ENCODE measurements around the gene CDKAL1. TPM values are rescaled to one million over a fixed set of nuclear protein-coding genes. Genes with fewer than 3 reads are reported as not detected.

Gene CDKAL1
- total RNA-seq, 1 donor from 2014 or later: 14.8 TPM

DNA sequence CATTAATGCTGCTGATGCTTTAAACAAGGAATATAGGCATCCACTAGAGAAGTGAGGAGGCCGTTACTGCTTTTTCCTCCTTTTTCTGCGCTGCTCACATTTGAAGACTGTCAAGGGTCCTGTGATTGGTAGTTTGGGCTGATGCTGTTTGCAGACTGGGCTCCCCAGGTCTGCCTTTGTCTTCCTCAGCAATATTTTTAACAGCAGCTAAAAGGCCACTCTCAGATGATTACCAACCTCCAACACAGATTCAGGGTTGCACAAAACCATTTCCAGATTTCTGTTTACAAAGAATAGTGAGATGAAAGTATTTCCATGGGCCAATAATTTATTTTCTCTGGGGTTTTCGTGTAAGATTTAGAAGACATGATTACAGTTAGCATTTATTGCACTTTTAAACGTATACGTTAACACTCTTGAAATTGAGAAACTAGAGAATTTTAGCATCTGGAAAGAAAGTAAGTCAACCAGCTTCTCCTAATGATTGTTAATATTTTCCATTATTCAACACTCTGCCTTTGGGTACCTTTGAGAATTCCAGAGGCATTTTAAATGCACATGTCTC lies 584.0 kb downstream of the CDKAL1 start:
- H3K4me3 Mint-ChIP-seq (ENCODE audit: unreplicated experiment): no peak overlapping the region
- no peak overlapping the region for H3K27ac Mint-ChIP-seq (ENCODE audit: unreplicated experiment)

GRCh38 chr6:21121636-21122136 lies 587.4 kb downstream of the CDKAL1 start:
- Mint-ChIP-seq H3K4me1 (ENCODE audit: unreplicated experiment) (no peaks in the 10 kb centered on the region), H3K4me3 (ENCODE audit: unreplicated experiment) (no peak overlapping the region), H3K9me3 (ENCODE audit: unreplicated experiment) (no peaks in the 10 kb centered on the region), H3K36me3 (ENCODE audit: unreplicated experiment) (no peaks in the 10 kb centered on the region), H3K27me3 (ENCODE audit: unreplicated experiment) (no peaks in the 10 kb centered on the region), H3K27ac (ENCODE audit: unreplicated experiment) (no peak overlapping the region)
- TF ChIP-seq, protein P1, sequence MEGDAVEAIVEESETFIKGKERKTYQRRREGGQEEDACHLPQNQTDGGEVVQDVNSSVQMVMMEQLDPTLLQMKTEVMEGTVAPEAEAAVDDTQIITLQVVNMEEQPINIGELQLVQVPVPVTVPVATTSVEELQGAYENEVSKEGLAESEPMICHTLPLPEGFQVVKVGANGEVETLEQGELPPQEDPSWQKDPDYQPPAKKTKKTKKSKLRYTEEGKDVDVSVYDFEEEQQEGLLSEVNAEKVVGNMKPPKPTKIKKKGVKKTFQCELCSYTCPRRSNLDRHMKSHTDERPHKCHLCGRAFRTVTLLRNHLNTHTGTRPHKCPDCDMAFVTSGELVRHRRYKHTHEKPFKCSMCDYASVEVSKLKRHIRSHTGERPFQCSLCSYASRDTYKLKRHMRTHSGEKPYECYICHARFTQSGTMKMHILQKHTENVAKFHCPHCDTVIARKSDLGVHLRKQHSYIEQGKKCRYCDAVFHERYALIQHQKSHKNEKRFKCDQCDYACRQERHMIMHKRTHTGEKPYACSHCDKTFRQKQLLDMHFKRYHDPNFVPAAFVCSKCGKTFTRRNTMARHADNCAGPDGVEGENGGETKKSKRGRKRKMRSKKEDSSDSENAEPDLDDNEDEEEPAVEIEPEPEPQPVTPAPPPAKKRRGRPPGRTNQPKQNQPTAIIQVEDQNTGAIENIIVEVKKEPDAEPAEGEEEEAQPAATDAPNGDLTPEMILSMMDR (IDR thresholded peaks at IDR 0.05): no peak
- DNase-seq (ENCODE audit: extremely low spot score, unreplicated experiment): no peak

More for the DNA sequence above, 584.0 kb downstream of the CDKAL1 start:
- no peak for DNase-seq (ENCODE audit: extremely low spot score, unreplicated experiment)
- Mint-ChIP-seq H3K4me1 (ENCODE audit: unreplicated experiment) (peaks cover 3% of the 10 kb centered on the region), H3K9me3 (ENCODE audit: unreplicated experiment) (no peaks in the 10 kb centered on the region), H3K36me3 (ENCODE audit: unreplicated experiment) (no peaks in the 10 kb centered on the region), H3K27me3 (ENCODE audit: unreplicated experiment) (no peaks in the 10 kb centered on the region)
- TF ChIP-seq, protein P1 (IDR thresholded peaks at IDR 0.05): no peak

- DNase-seq (ENCODE audit: extremely low spot score, unreplicated experiment): no peak
- Mint-ChIP-seq H3K27ac (ENCODE audit: unreplicated experiment) (no peak overlapping the region), H3K4me3 (ENCODE audit: unreplicated experiment) (no peak overlapping the region), H3K9me3 (ENCODE audit: unreplicated experiment) (no peaks in the 10 kb centered on the region), H3K36me3 (ENCODE audit: unreplicated experiment) (no peaks in the 10 kb centered on the region), H3K4me1 (ENCODE audit: unreplicated experiment) (no peaks in the 10 kb centered on the region), H3K27me3 (ENCODE audit: unreplicated experiment) (no peaks in the 10 kb centered on the region)
- TF ChIP-seq, protein P1 (IDR thresholded peaks at IDR 0.05): no peak
Observed at GRCh38 chr6:21123507-21124436, 589.5 kb downstream of the CDKAL1 start.

DNA sequence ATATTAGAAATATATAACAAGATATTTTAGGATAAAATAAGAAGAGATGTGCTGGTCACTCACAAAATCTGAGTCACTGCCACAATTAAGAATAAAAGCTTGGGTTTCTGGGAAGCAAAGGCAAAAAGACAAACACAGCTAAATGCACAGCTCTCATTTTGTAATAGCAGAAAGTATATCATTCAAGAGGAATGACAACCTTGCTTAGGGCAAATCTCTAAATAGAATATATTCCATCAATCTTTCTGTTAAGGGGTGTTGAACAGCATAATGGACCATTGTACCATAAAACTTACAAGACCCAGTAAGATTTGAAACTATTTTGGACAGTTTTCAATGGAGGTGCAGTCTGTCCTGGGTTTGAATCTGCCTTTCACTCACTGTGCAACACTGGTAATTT lies 594.3 kb downstream of the CDKAL1 start:
- H3K9me3 Mint-ChIP-seq (ENCODE audit: unreplicated experiment): no peaks in the 10 kb centered on the region
- H3K27me3 Mint-ChIP-seq (ENCODE audit: unreplicated experiment): no peaks in the 10 kb centered on the region
- no peak overlapping the region for H3K27ac Mint-ChIP-seq (ENCODE audit: unreplicated experiment)
- TF ChIP-seq, protein P1 (IDR thresholded peaks at IDR 0.05): no peak
- peaks cover under 1% of the 10 kb centered on the region for H3K4me1 Mint-ChIP-seq (ENCODE audit: unreplicated experiment)
- no peaks in the 10 kb centered on the region for H3K36me3 Mint-ChIP-seq (ENCODE audit: unreplicated experiment)
- DNase-seq (ENCODE audit: extremely low spot score, unreplicated experiment): no peak
- H3K4me3 Mint-ChIP-seq (ENCODE audit: unreplicated experiment): no peak overlapping the region

DNA sequence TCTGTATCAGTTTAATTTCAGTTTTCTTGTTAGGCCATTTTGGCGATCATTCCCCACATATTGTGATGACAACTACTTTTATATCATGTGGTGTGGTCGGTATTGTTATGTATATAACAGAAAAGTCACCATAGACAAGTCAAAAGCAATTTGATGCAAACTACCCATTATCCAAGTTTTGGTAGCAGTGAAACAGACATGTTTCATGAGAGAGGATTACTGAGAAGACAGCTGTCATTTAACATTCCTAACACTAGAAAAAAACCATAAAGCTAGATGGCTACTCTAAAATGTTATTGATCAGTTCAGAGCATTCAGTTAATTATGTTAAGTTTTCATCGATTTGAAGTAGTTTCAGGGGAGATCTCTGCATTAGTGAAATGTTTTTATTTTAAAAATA lies 597.1 kb downstream of the CDKAL1 start:
- TF ChIP-seq, protein P1 (IDR thresholded peaks at IDR 0.05): no peak
- H3K27ac Mint-ChIP-seq (ENCODE audit: unreplicated experiment): no peak overlapping the region
- H3K4me1 Mint-ChIP-seq (ENCODE audit: unreplicated experiment): peaks cover 6% of the 10 kb centered on the region
- no peaks in the 10 kb centered on the region for H3K27me3 Mint-ChIP-seq (ENCODE audit: unreplicated experiment)
- H3K9me3 Mint-ChIP-seq (ENCODE audit: unreplicated experiment): no peaks in the 10 kb centered on the region
- no peak overlapping the region for H3K4me3 Mint-ChIP-seq (ENCODE audit: unreplicated experiment)
- no peaks in the 10 kb centered on the region for H3K36me3 Mint-ChIP-seq (ENCODE audit: unreplicated experiment)
- DNase-seq (ENCODE audit: extremely low spot score, unreplicated experiment): no peak

Measured in osteocyte (in vitro differentiated cells).